Suppressor macrophage (primary cell): Measurements from ENCODE around the gene SMIM14.

ENCODE experiments used
- DNase-seq, 4 experiments: peaks; one replicate each; pipeline ENCODE4 v3.0.0-alpha.2; 2020 to 2022

SMIM14 gene

GRCh38 chr4:39497909-39498726 is 140.5 kb downstream of the SMIM14 start:
- no peak for DNase-seq
